Astrocyte (in vitro differentiated cells and primary cell): ENCODE measurements around the gene PRR7.
"Not testable (repeated sequence)": the region's sequence is repeated elsewhere in the genome, so short reads cannot be mapped to it uniquely, and the experiment has no call there.

Source experiments
- EZH2 ChIP-seq: IDR thresholded peaks from 2 replicates; pipeline ENCODE4 v1.6.1; 2012; ENCODE audit warnings: mild to moderate bottlenecking, low read length, inconsistent platforms; ENCODE audit not compliant: insufficient read depth
- TF ChIP-seq, protein P1 (sequence below): IDR thresholded peaks from 2 replicates; pipeline ENCODE4 v1.5.1; 2011; ENCODE audit warnings: low read depth, mild to moderate bottlenecking, inconsistent platforms, low read length, moderate library complexity; ENCODE audit not compliant: insufficient read depth

DNA sequence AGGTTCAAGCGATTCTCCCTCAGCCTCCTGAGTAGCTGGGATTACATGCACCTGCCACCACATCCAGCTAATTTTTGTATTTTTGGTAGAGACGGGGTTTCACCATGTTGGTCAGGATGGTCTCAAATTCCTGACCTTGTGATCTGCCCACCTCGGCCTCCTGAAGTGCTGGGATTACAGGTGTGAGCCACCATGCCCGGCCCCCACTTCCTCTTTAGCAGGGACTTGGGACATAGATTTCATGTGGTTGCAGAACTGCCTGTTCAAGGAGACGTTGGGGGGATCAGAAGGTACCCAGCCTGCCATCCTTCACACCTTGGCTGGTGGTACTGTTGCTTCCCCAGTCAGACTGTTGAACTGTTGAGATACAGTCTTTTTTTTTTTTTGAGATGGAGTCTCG, 29.5 kb upstream of the PRR7 start:
- not testable (repeated sequence) for TF ChIP-seq EZH2
- TF ChIP-seq, protein P1, sequence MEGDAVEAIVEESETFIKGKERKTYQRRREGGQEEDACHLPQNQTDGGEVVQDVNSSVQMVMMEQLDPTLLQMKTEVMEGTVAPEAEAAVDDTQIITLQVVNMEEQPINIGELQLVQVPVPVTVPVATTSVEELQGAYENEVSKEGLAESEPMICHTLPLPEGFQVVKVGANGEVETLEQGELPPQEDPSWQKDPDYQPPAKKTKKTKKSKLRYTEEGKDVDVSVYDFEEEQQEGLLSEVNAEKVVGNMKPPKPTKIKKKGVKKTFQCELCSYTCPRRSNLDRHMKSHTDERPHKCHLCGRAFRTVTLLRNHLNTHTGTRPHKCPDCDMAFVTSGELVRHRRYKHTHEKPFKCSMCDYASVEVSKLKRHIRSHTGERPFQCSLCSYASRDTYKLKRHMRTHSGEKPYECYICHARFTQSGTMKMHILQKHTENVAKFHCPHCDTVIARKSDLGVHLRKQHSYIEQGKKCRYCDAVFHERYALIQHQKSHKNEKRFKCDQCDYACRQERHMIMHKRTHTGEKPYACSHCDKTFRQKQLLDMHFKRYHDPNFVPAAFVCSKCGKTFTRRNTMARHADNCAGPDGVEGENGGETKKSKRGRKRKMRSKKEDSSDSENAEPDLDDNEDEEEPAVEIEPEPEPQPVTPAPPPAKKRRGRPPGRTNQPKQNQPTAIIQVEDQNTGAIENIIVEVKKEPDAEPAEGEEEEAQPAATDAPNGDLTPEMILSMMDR: not testable (repeated sequence)
